ENCODE measurements around the gene TNNC2.
A peak's percentile ranks its signal among the peaks of the same experiment; 100 is the strongest.
"Not testable (repeated sequence)": the region's sequence is repeated elsewhere in the genome, so short reads cannot be mapped to it uniquely, and the experiment has no call there.

Gene TNNC2

DNA sequence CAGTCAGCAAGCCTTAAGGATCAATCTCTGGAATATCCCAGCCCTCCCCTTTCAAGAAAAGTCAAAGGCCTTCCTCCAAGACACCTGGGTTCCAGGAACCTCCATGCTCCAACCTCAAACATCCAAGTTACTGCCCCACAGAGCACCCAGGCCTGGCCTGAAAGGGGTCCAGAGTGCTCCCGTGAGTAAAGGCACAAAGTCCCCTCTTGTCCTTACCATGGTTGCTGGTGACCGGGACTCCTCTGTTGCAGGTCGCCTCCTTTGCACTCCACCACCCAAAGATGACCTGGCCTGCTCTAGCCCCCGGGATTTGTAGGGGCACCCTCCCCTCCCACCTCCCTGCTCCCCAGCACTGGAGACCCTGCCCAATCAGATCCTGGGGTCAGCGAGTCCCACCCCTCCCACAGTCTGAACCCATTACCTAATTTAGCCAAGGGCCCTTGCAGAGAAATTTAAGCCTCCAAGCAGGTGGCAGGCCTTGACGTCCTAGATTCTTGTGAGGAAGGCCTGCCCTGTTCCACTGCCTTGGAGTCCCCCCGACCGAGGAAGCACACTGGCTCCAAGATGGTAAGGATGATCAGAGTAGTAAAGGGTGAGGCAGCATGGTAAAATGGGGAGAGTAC lies at the start of gene TNNC2:
Gene TNNC2, minus strand, starts transcription at position 283 of the 623 bp plus-strand sequence. Its CDS starts 64 bp downstream, at position 219.
- DNase-seq = no peak

DNA sequence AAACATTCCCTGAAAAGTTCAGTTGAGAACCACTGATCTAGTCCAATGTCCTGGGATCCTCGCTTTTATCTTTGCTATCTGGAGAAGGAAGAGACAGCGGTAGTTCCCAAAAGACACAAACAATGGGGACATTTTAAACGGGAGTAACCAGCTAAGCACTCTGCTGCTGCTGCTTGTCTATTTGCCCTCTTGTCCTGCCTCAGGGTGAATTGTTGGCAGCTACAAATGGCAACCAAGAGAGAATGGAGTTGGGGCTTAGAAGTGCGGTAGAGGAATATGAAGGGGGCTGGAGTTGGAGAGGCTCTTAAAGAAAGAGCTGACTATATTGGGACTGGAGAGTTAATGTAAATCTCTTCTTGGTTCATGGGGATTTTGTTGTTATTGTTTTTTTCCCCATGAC lies 47.5 kb upstream of the TNNC2 start:
- DNase-seq = no peak

DNA sequence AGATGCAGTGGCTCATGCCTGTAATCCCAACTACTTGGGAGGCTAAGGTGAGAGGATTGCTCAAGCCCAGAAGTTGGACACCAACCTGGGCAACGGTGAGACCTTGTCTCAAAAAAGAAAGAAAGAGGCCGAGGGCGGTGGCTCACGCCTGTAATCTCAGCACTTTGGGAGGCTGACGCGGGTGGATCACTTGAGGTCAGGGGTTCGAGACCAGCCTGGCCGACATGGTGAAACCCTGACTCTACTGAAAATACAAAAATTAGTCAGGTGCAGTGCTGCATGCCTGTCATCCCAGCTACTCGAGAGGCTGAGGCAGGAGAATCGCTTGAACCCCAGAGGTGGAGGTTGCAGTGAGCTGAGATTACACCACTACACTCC lies 47.0 kb upstream of the TNNC2 start:
- not testable (repeated sequence) for DNase-seq

DNA sequence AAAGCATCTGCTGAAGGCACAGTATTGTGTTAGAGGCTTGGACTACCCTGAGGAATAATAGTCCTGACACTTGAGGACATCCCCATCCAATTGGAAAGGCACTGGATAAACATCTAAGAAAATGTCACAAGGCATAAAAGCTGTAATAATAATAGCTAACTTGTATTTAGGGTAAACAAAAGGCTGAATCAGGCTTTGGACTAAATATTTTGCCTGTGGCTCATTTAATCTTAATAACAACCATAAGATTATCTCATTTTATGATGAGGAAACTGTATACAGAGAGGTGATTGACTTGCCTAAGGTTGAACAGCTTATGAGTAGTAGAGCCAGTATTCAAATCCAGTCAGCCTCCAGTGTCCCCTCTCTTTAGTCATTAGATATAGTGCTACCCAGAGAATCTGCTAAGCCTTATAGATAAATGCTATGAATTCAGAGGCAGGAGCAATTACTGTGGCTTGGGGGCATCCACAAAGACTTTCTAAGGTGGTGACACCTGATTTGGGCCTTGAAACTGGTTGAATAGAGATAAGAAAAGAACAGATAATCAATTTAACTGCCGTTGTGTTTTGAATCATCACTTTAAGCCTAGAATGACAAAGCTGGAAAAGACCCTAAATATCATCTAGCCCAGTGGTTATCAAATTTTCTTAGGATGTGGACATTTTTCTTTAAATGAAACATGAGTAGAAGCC lies 46.4 kb upstream of the TNNC2 start:
- DNase-seq = no peak

DNA sequence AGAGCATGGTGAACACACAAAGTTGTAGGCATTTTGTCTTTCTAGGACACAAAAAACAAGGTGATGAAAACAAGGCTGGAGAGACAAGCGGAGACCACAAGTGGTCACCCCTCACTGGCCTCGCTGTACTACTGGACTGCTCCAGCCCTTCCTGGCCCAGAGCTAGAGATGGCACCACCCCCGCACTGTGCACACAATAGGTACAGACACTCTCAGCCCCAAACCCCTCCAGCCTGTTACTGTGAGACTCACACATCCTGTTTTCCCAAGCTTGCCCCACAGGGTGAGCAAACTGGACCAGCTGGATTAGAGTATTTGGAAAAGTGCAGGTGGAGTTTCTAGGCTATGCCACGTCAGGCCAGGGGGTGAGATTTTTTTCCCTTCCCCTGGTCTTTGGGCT lies 45.5 kb upstream of the TNNC2 start:
- DNase-seq = no peak

DNA sequence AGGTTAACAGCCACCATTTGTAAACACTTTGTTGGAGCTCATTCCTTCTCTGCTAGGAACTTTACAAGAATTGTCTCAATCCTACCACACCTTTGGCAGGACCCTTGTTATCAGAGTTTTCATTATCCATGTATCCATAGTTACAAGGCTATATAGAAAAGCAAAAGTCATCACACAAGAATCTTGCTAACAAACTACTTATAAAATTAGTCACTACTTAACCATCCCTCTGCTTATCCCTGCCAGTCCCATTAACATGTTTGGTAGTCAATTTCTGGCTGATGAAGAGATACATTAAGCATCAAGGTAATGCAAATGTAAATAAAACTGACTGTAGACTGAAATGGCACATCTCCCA lies 40.7 kb upstream of the TNNC2 start:
- DNase-seq = no peak

DNA sequence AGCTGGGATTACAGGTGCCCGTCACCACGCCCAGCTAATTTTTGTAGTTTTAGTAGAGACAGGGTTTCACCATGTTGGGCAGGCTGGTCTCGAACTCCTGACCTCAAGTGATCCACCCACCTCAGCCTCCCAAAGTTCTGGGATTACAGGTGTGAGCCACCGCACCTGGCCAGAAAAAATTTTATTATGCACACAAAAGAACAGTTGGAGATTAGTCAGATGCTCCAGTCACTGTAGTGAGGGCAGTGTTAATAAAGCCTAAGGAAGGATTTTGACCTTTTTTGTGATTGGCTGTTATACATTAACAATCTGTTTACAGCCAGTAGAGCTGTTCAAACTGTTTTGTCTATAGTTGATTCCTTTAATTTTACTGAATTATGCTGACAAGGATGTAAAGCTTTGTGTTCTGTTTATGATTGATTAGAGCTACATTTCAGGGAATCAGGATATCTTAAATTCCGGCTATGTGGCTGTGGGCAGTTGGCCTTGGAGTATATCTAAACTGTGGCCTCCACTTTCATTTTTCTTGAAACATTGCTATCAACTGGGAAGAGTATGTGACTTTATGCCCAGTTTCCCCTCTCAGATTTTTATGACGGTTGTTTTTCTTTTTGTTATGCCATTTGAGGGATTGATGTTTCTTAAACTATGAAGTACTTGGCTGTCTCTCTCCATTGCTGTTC lies 40.2 kb upstream of the TNNC2 start:
- DNase-seq = no peak

DNA sequence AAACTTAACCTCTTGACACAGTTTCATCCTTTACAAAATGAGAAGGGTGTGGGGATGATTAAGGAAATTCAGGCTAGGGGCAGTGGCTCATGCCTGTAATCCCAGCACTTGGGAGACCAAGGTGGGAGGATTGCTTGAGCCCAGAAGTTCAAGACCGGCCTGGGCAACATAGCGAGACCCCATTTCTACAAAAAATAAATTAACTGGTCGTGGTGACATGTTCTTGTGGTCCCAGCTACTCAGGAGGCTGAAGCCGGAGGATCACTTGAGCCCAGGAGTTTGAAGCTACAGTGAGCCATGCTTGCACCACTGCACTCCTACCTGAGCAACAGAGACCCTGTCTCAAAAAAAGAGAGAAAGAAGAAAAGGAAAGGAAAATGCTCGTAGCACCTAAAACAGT lies 39.3 kb upstream of the TNNC2 start:
- DNase-seq = no peak

DNA sequence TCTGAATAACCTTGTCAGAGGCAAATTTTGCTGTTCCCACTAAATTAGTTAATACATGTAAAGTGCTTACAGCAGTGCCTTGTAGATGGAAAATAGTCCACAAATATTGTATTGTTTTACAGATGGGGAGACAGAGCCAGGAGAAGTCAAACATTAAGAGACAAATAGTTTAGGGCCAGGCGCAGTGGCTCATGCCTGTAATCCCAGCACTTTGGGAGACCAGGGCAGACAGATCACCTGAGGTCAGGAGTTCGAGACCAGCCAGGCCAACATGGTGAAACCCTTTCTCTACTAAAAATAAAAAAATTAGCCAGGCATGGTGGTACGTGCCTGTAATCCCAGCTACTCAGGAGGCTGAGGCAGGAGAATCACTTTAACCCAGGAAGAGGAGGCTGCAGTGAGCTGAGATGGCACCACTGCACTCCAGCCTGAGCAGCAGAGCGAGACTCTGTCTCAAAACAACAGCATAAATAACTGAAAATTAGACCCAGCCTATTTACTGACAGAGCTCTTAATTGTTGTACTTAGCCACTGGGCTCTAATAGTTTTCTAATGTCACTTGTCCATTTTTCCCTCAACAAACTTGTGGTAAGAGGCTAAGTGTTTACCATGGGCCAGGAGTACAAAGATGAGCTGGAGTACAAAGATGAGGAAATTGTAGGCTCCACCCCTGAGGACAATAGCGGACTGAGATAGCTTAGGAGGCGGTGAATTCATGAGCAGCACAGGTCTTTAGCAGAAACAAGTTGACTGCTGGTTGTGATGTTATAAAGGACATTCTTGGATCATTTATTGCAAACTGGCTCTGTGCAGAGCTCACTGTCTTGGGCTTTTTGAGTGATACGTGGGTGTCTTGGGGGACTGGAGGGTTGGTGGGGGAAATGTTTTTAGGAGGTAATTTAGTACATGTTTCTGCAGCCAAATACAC lies 36.7 kb upstream of the TNNC2 start:
- DNase-seq = no peak

DNA sequence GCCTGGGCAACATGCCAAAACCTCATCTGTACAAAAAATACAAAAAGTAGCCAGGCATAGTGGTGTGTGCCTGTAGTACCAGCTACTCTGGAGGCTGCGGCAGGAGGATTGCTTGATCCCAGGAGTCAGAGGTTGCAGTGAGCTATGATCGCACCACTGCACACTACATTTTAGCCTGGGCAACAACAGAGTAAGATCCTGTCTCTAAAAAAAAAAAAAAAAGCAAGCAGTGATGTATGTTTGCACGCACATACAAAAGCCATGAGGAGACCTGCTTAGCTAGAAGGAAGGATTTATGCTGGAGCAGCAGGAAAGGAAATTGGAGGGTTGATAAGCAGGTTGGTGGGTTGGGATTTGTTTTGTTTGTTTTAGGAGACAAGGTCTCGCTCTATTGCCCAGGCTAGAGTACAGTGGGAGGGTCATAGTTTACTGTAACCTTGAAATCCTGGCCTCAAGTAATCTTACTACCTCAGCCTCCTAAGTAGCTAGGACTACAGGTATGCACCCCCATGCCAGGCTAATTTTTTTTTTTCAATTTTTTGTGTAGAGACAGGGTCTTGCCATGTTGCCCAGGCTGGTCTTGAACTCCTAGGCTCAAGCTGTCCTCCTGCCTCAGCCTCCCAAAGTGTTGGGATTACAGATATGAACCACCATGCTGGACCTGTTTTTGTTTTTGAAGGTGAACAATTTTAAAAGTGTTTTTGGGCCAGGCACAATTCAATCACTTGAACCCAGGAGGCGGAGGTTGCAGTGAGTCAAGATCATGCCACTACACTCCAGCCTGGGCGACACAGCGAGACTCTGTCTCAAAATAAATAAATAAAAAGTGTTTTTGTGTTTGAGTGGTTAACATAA lies 34.3 kb upstream of the TNNC2 start:
- DNase-seq = no peak

GRCh38 chr20:45860560-45861220 lies 33.6 kb upstream of the TNNC2 start:
- no peak for DNase-seq

- no peak for DNase-seq
Measured at GRCh38 chr20:45859916-45860315, 32.8 kb upstream of the TNNC2 start.

DNA sequence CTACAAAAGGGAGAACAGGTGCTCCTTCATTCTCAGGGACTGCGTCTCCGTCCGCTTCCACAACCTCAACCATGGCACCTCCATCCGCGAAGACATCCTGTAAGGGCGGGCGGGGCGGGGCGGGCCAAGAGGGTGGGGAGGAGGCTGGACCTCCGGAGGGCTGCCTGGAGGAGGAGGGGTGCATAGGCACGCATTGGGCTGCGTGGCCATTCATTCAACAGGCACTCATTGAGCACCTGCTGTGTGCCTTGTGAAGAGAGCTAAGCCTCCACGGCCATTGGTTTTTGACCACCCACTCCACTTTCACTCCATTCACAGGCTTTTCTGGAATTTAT lies 30.7 kb upstream of the TNNC2 start:
- DNase-seq = peak; percentile 65

- peak; percentile 94 for DNase-seq
Measured at GRCh38 chr20:45857114-45857881, 30.2 kb upstream of the TNNC2 start, which contains the start of the genes ACOT8 and ZSWIM3. ACOT8 (minus strand) TSS chr20:45857392; CDS start chr20:45857315, 77 bp downstream. ZSWIM3 (plus strand) TSS chr20:45857614; CDS start chr20:45857826, 212 bp downstream.

DNA sequence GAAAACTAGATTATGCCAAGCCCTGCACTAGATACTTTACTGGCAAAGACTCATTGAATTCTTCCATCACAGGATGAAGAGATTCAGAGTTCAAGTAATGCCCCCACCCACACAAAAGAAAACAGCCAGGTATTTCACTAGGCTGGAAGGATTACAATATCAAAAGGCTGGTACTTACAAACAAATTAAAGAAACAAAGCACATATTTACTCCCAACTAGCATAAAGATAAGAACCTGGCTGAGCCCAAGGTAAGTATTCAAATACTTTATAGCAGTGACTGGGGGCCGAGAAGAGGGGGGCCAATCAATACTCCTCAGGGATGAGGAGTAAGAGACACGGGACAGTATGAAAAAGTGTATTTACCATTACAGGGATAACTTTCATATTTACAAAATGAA lies 26.4 kb upstream of the TNNC2 start:
- DNase-seq = no peak

- no peak for DNase-seq
Measured at GRCh38 chr20:45852326-45852725, 25.2 kb upstream of the TNNC2 start.

- no peak for DNase-seq
Measured at GRCh38 chr20:45851501-45851900, 24.4 kb upstream of the TNNC2 start.

DNA sequence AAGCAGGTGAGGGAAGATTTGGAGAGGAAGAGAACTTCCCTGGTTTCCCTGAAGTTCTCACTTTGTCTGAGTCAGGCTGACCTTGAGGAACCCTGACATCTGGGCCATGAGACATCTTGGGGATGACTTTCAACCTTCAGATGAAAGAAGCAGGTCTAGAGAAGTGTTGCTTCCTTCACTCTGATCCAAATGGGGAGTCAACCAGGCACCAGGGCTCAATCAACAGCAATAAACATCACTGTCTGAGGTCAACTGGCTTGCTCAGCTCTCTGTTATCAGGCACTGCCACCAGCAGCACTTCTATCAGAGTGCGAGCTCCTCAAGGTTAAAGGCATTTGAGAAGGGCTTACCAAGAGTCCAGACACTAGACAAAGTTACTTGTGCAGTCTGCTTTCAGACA lies 23.8 kb upstream of the TNNC2 start:
- no peak for DNase-seq

DNA sequence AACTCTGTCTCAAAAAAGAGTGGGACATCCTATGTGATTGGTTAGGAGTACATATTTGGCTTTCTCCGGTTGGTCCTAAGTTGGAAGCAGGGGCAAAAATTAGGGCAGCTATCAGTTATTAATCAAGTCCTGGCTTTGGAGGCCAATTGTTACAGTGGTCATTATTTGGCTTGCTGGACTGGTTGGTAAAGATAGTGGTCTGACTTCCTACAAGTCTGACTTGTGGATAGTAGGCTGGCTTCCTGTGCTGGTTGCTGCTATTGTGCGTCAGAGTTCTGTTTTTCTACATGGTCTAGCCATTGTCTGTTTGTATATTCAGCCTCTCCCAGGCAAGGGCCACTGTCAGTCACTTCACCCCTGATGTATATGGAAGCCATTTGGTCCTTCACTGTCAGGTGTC lies 23.1 kb upstream of the TNNC2 start:
- DNase-seq = no peak

DNA sequence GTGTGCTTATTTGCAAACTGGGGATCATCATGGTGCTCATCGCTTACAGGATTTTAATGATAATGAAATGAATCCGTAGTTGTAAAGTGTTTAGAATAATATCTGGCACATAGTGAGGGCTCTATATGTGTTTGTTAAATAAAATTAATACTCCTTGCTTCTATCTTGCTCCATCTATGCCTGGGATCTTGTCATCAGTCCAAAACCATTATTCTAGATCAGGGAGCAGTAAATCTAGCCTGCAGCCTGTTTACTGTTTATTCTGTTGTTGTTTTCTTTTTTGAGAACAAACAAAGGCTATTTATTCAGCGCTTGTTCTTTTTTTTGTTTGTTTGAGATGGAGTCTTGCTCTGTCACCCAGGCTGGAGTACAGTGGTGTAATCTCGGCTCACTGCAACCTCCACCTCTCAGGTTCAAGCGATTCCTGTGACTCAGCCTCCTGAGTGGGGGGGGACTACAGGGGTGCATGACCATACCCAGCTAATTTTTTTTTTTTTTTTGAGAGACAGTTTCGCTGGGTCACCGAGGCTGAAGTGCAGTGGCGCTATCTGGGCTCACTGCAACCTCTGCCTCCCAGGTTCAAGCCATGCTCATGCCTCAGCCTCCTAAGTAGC lies 22.0 kb upstream of the TNNC2 start:
- no peak for DNase-seq

Data from stimulated activated CD4-positive, alpha-beta T cell treated with anti-CD3 and anti-CD28 coated beads, Interleukin-15, amount 100 ng/mL, for 24 hours (primary cell).